K562 (cell line): ENCODE results near the gene SERPINA1. TPM values are rescaled to one million over a fixed set of nuclear protein-coding genes. Genes with fewer than 3 reads are reported as not detected.

Experiments used
- ESRRB ChIP-seq: fragments of 250-450 bp; sonication (Bioruptor Pico); IDR thresholded peaks from 2 replicates; pipeline ENCODE4 v1.5.0; 2020; ENCODE audit warnings: mild to moderate bottlenecking, moderate library complexity, borderline replicate concordance
- GABPB2 ChIP-seq: fragments of 250-450 bp; sonication (Bioruptor Pico); conservative IDR thresholded peaks from 2 replicates; pipeline ENCODE4 v1.5.1; 2021; ENCODE audit warnings: mild to moderate bottlenecking
- MAFF ChIP-seq: IDR thresholded peaks from 2 replicates; pipeline ENCODE4 v1.6.1; 2012; ENCODE audit warnings: low read length, improper control_type of control experiment
- MTF1 ChIP-seq: fragments of 250-450 bp; sonication (Bioruptor Pico); IDR thresholded peaks from 2 replicates; pipeline ENCODE4 v1.9.0; 2021; ENCODE audit warnings: moderate library complexity, mild to moderate bottlenecking, inconsistent platforms, borderline replicate concordance
- NFE2L1 ChIP-seq: fragments of 450-650 bp; IDR thresholded peaks from 2 replicates; pipeline ENCODE4 v1.6.1; 2016; ENCODE audit warnings: missing genetic modification characterization, low read depth, mild to moderate bottlenecking, missing compliant biosample characterization, moderate library complexity, borderline replicate concordance
- polyA plus RNA-seq, 8 experiments: library from polyadenylated mRNA; depleted of rRNA in 4 of 8; stranded (reverse) in 5 of 8; unstranded in 3 of 8; fragments of >200 nt; fragmentation: Nextera tagmentation in 2 of 8; fragmentation: Illumina TruSeq in 1 of 8; extraction: Ambion mirVana in 2 of 8; extraction: Trizol in 1 of 8; gene quantifications; 2 replicates each; pipeline versions ENCODE4 v1.2.1 to v1.2.3, GENCODE V29; 2011 to 2014; ENCODE audit warnings: inconsistent platforms in 1 of 8, missing spikeins in 1 of 8
- total RNA-seq, 7 experiments: library from RNA; depleted of rRNA in 6 of 7; stranded (reverse); fragments of >200 nt in 6 of 7; fragmentation: Illumina TruSeq in 2 of 7; extraction: Trizol in 2 of 7; gene quantifications; 2 replicates each; pipeline versions ENCODE4 v1.2.1 to v1.2.3, GENCODE V29; 2011 to 2021; ENCODE audit warnings: low replicate concordance in 1 of 7
- TF ChIP-seq, protein P1 (sequence below): fragments of 450-650 bp; IDR thresholded peaks from 2 replicates; pipeline ENCODE4 v1.6.1; 2016; ENCODE audit warnings: low read depth
- TF ChIP-seq, protein P2 (sequence below): fragments of 200-800 bp; sonication (Bioruptor generic); IDR thresholded peaks from 2 replicates; pipeline ENCODE4 v1.6.1; 2016; ENCODE audit warnings: missing genetic modification characterization, missing compliant biosample characterization
- TF ChIP-seq, protein P3 (sequence below): sonication (generic); formaldehyde crosslinking; IDR thresholded peaks from 2 replicates; pipeline ENCODE4 v1.8.1; 2023; ENCODE audit warnings: missing genetic modification reagents, mild to moderate bottlenecking, borderline replicate concordance

SERPINA1 gene
- total and polyA plus RNA-seq, 9 of the 15 experiments (the other 6 are each of a cell fraction or from before 2014, with no cell fraction given): 4.1 TPM; not detected in 8

DNA sequence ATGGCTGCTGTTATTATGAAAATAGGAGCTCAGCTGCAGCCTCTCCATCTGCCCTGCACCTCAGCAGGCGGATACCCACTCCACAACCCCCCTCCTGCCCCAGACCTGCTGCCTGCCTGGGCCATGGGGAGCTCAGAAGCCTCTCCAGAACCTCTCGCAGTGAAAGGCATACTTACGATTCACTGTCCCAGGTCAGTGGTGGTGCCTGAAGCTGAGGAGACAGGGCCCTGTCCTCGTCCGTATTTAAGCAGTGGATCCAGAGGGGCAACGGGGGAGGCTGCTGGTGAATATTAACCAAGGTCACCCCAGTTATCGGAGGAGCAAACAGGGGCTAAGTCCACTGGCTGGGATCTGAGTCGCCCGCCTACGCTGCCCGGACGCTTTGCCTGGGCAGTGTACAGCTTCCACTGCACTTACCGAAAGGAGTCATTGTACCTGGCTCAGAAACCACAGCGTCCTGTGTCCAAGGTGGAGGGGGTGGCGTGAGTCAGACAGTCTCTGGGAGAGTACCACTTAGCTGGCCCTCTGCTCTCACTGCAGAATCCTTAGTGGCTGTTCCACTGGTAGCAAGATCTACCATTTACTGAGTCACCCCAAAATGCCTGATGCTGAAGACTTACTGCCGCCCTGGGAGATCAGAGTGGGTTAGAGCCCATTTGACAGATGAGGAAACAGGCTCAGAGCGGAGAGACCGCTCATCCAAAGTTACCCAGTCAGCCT lies at the start of gene SERPINA1 (continued):
- TF ChIP-seq, protein P1, sequence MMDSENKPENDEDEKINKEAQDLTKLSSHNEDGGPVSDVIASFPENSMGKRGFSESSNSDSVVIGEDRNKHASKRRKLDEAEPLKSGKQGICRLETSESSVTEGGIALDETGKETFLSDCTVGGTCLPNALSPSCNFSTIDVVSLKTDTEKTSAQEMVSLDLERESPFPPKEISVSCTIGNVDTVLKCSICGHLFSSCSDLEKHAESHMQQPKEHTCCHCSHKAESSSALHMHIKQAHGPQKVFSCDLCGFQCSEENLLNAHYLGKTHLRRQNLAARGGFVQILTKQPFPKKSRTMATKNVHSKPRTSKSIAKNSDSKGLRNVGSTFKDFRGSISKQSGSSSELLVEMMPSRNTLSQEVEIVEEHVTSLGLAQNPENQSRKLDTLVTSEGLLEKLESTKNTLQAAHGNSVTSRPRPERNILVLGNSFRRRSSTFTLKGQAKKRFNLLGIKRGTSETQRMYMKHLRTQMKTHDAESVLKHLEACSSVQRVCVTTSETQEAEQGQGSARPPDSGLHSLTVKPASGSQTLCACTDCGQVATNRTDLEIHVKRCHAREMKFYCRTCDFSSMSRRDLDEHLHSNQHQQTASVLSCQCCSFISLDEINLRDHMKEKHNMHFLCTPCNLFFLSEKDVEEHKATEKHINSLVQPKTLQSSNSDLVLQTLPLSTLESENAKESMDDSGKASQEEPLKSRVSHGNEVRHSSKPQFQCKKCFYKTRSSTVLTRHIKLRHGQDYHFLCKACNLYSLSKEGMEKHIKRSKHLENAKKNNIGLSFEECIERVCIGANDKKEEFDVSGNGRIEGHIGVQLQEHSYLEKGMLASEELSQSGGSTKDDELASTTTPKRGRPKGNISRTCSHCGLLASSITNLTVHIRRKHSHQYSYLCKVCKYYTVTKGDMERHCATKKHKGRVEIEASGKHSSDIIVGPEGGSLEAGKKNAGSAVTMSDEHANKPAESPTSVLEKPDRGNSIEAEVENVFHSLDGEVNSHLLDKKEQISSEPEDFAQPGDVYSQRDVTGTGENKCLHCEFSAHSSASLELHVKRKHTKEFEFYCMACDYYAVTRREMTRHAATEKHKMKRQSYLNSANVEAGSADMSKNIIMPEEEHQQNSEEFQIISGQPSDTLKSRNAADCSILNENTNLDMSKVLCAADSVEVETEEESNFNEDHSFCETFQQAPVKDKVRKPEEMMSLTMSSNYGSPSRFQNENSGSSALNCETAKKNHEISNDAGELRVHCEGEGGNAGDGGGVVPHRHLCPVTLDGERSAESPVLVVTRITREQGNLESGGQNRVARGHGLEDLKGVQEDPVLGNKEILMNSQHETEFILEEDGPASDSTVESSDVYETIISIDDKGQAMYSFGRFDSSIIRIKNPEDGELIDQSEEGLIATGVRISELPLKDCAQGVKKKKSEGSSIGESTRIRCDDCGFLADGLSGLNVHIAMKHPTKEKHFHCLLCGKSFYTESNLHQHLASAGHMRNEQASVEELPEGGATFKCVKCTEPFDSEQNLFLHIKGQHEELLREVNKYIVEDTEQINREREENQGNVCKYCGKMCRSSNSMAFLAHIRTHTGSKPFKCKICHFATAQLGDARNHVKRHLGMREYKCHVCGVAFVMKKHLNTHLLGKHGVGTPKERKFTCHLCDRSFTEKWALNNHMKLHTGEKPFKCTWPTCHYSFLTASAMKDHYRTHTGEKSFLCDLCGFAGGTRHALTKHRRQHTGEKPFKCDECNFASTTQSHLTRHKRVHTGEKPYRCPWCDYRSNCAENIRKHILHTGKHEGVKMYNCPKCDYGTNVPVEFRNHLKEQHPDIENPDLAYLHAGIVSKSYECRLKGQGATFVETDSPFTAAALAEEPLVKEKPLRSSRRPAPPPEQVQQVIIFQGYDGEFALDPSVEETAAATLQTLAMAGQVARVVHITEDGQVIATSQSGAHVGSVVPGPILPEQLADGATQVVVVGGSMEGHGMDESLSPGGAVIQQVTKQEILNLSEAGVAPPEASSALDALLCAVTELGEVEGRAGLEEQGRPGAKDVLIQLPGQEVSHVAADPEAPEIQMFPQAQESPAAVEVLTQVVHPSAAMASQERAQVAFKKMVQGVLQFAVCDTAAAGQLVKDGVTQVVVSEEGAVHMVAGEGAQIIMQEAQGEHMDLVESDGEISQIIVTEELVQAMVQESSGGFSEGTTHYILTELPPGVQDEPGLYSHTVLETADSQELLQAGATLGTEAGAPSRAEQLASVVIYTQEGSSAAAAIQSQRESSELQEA: no peak
- TF ChIP-seq, protein P2, sequence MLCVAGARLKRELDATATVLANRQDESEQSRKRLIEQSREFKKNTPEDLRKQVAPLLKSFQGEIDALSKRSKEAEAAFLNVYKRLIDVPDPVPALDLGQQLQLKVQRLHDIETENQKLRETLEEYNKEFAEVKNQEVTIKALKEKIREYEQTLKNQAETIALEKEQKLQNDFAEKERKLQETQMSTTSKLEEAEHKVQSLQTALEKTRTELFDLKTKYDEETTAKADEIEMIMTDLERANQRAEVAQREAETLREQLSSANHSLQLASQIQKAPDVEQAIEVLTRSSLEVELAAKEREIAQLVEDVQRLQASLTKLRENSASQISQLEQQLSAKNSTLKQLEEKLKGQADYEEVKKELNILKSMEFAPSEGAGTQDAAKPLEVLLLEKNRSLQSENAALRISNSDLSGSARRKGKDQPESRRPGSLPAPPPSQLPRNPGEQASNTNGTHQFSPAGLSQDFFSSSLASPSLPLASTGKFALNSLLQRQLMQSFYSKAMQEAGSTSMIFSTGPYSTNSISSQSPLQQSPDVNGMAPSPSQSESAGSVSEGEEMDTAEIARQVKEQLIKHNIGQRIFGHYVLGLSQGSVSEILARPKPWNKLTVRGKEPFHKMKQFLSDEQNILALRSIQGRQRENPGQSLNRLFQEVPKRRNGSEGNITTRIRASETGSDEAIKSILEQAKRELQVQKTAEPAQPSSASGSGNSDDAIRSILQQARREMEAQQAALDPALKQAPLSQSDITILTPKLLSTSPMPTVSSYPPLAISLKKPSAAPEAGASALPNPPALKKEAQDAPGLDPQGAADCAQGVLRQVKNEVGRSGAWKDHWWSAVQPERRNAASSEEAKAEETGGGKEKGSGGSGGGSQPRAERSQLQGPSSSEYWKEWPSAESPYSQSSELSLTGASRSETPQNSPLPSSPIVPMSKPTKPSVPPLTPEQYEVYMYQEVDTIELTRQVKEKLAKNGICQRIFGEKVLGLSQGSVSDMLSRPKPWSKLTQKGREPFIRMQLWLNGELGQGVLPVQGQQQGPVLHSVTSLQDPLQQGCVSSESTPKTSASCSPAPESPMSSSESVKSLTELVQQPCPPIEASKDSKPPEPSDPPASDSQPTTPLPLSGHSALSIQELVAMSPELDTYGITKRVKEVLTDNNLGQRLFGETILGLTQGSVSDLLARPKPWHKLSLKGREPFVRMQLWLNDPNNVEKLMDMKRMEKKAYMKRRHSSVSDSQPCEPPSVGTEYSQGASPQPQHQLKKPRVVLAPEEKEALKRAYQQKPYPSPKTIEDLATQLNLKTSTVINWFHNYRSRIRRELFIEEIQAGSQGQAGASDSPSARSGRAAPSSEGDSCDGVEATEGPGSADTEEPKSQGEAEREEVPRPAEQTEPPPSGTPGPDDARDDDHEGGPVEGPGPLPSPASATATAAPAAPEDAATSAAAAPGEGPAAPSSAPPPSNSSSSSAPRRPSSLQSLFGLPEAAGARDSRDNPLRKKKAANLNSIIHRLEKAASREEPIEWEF (CRISPR knock-in tag): no peak
- TF ChIP-seq, protein P3, sequence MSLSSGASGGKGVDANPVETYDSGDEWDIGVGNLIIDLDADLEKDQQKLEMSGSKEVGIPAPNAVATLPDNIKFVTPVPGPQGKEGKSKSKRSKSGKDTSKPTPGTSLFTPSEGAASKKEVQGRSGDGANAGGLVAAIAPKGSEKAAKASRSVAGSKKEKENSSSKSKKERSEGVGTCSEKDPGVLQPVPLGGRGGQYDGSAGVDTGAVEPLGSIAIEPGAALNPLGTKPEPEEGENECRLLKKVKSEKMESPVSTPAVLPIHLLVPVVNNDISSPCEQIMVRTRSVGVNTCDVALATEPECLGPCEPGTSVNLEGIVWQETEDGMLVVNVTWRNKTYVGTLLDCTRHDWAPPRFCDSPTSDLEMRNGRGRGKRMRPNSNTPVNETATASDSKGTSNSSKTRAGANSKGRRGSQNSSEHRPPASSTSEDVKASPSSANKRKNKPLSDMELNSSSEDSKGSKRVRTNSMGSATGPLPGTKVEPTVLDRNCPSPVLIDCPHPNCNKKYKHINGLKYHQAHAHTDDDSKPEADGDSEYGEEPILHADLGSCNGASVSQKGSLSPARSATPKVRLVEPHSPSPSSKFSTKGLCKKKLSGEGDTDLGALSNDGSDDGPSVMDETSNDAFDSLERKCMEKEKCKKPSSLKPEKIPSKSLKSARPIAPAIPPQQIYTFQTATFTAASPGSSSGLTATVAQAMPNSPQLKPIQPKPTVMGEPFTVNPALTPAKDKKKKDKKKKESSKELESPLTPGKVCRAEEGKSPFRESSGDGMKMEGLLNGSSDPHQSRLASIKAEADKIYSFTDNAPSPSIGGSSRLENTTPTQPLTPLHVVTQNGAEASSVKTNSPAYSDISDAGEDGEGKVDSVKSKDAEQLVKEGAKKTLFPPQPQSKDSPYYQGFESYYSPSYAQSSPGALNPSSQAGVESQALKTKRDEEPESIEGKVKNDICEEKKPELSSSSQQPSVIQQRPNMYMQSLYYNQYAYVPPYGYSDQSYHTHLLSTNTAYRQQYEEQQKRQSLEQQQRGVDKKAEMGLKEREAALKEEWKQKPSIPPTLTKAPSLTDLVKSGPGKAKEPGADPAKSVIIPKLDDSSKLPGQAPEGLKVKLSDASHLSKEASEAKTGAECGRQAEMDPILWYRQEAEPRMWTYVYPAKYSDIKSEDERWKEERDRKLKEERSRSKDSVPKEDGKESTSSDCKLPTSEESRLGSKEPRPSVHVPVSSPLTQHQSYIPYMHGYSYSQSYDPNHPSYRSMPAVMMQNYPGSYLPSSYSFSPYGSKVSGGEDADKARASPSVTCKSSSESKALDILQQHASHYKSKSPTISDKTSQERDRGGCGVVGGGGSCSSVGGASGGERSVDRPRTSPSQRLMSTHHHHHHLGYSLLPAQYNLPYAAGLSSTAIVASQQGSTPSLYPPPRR (CRISPR knock-in tag): no peak
- no peak for TF ChIP-seq MAFF
- TF ChIP-seq MTF1: no peak
- no peak for TF ChIP-seq NFE2L1 (tag)
- TF ChIP-seq GABPB2: no peak
- TF ChIP-seq ESRRB (CRISPR knock-in tag): no peak
